ENCODE measurements around the gene TBC1D9. TPM values are rescaled to one million over a fixed set of nuclear protein-coding genes. Genes with fewer than 3 reads are reported as not detected.

The TBC1D9 gene
- polyA plus RNA-seq, 2 of the 4 experiments (the other 2 are of a cell fraction), result 5.6 to 11.8 TPM

GRCh38 chr4:140654495-140654814 is 101.7 kb downstream of the TBC1D9 start (continued):
- no peak for TF ChIP-seq MAX (IDR thresholded peaks at IDR 0.05)

- Histone ChIP-seq H3K4me2 (no peak overlapping the region), H3K9me3 (no peaks in the 10 kb centered on the region), H3K27ac (no peak overlapping the region), H3K4me1 (no peaks in the 10 kb centered on the region), H3K4me3 (no peak overlapping the region)
- ChIA-PET POLR2A (no interaction called here), CTCF (interaction anchor here (1.4 kb wide), 1 partner anchor 12 kb away, joined by 3 read pairs; no protein-coding TSS in a partner anchor)
- 79% methylated on average over 8 of the region's 8 CpGs for WGBS (ENCODE audit: missing lambda C conversion rate)
- TF ChIP-seq MAFK (IDR thresholded peaks at IDR 0.05; ENCODE audit: partially characterized antibody), result peak; percentile 66
- no peak for TF ChIP-seq RAD21 (conservative IDR thresholded peaks at IDR 0.05 in 1 of 2, IDR thresholded peaks at IDR 0.05 in 1 of 2)
- DNase-seq (ENCODE audit: low read depth in 1 of 2, low spot score in 1 of 2), result no peak
- ATAC-seq, result no peak
- FAIRE-seq, result no peak
Observed at GRCh38 chr4:140653718-140654494, 102.3 kb downstream of the TBC1D9 start.

GRCh38 chr4:140652601-140653000 is 103.6 kb downstream of the TBC1D9 start:
- 79% methylated on average over 2 of the region's 2 CpGs for WGBS (ENCODE audit: missing lambda C conversion rate)
- Histone ChIP-seq H3K27ac (no peak overlapping the region), H3K9me3 (no peaks in the 10 kb centered on the region), H3K4me1 (no peaks in the 10 kb centered on the region), H3K4me3 (no peak overlapping the region), H3K4me2 (no peak overlapping the region)
- TF ChIP-seq HES2 (IDR thresholded peaks at IDR 0.05), result no peak
- TF ChIP-seq BHLHE40 (IDR thresholded peaks at IDR 0.05; ENCODE audit: low read depth, low read length), result no peak
- TF ChIP-seq ATOH8 (CRISPR knock-in tag; IDR thresholded peaks at IDR 0.05; ENCODE audit: low read depth), result no peak
- TF ChIP-seq CHD2 (IDR thresholded peaks at IDR 0.05; ENCODE audit: low read length, partially characterized antibody), result no peak
- TF ChIP-seq KDM5A (IDR thresholded peaks at IDR 0.05), result no peak
- TF ChIP-seq CBX8 (IDR thresholded peaks at IDR 0.05), result no peak
- TF ChIP-seq RNF2 (IDR thresholded peaks at IDR 0.05; ENCODE audit: borderline replicate concordance, low read depth), result no peak
- TF ChIP-seq FOXS1 (CRISPR knock-in tag; IDR thresholded peaks at IDR 0.05), result no peak
- no peak for TF ChIP-seq ZC3H11A (IDR thresholded peaks at IDR 0.05)
- TF ChIP-seq POLR2A (IDR thresholded peaks at IDR 0.05; ENCODE audit: low read length), result no peak
- TF ChIP-seq HOXB5 (CRISPR knock-in tag; IDR thresholded peaks at IDR 0.05), result no peak
- TF ChIP-seq HOXB13 (CRISPR knock-in tag; IDR thresholded peaks at IDR 0.05; ENCODE audit: low read depth), result no peak
- TF ChIP-seq REST (IDR thresholded peaks at IDR 0.05), result no peak
- TF ChIP-seq BCL3 (IDR thresholded peaks at IDR 0.05), result no peak
- no peak for TF ChIP-seq RFX5 (IDR thresholded peaks at IDR 0.05)
- no peak for TF ChIP-seq ZSCAN20 (CRISPR knock-in tag; IDR thresholded peaks at IDR 0.05)
- TF ChIP-seq NFE2L2 (conservative IDR thresholded peaks at IDR 0.05; ENCODE audit: low read length), result no peak
- no peak for TF ChIP-seq GATA3 (IDR thresholded peaks at IDR 0.05; ENCODE audit: borderline replicate concordance)
- TF ChIP-seq EHMT2 (IDR thresholded peaks at IDR 0.05; ENCODE audit: low read depth), result no peak
- no peak for DNase-seq (ENCODE audit: low read depth in 1 of 2, low spot score in 1 of 2)
- ChIA-PET CTCF (interaction anchor here (0.6 to 1.4 kb wide), 3 partner anchors 9 to 158 kb away, joined by 3 read pairs; no protein-coding TSS in a partner anchor), POLR2A (no interaction called here)
- no peak for ATAC-seq
- no peak for FAIRE-seq
